Fibroblast of skin of left biceps (primary cell): Measurements from ENCODE around the gene ARID5B.
A peak's percentile ranks its signal among the peaks of the same experiment; 100 is the strongest.

Experiments used
- DNase-seq, 2 experiments: peaks; one replicate each; pipeline ENCODE4 v3.0.0-alpha.2; 2013; ENCODE audit warnings: low read depth in 2 of 2

The ARID5B gene

GRCh38 chr10:62072901-62073300 lies 171.4 kb downstream of the ARID5B start:
- DNase-seq, result no peak

GRCh38 chr10:62073429-62073828 lies 171.9 kb downstream of the ARID5B start:
- DNase-seq, result no peak

DNA sequence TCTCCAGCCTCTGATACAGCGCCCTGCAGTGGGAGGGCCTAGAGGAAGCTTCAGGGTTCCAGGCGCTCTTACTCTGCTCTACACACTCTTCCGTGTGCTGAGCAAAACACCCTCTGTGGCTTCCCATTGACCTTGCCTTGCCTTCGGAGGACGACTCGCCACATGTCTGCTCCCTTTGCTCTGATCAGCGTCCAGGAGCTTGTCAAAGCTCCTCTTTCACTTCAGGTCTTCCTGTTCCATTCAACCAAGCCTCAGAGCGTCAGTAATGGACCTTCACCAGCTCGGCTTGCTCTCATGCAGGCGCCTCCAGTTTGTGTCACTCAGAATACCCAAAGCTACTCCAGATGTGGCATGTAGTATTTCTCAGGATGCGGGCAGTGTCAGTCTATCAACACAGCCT lies 173.9 kb downstream of the ARID5B start:
- no peak for DNase-seq

- no peak for DNase-seq
Measured at GRCh38 chr10:62075912-62076311, 174.4 kb downstream of the ARID5B start.

DNA sequence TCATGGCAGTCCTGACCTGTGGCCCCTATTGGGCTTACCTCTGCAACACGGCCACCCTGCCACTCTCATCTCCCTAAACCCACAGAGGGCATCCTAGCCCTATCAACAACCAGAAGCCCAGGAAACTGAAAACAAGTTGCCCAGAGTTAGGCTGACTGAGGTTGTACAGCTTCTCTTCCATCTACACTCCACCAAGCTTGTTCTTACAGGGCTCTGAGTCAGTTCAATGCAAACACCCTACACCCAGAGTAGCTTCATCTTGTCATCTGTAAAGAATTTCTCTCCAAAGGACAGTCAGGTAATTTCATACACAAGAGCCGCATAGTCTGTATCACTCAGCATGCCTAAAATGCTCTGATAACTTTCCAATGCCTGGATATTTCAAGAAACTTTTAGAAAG lies 175.4 kb downstream of the ARID5B start:
- no peak for DNase-seq

DNA sequence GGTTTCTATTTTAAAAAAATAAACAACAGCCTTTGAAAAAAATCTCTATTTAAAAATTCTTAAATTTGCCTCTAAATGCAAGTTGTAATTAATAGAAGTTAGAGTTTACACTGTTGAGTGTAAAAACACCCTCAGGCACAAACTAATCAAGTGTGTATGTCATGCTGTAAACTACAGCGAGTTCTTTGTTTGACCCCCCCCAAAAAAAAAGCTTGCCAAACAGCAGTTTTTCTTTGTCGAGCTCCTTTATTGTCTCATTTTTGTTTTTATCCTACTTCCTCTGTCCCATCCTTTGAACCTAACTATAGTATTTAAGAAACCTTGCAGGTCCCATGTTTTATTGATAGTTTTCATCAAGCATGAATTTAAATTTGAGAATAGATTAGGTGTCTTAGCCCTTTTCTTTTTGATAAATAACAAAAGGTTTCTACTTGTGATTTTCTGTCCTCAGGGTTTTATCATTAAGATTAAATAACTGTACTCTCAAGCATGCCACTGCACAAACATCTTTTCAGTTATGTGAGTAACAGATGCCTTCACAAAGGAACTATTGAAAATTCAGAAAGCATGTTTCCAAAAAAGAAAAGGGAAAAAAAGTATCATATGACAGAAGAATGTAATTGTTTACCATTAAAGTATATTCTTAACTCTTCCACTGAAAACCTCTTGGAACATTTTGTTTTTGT lies 176.0 kb downstream of the ARID5B start:
- DNase-seq, result no peak

GRCh38 chr10:62079885-62080559 lies 178.5 kb downstream of the ARID5B start:
- no peak for DNase-seq

DNA sequence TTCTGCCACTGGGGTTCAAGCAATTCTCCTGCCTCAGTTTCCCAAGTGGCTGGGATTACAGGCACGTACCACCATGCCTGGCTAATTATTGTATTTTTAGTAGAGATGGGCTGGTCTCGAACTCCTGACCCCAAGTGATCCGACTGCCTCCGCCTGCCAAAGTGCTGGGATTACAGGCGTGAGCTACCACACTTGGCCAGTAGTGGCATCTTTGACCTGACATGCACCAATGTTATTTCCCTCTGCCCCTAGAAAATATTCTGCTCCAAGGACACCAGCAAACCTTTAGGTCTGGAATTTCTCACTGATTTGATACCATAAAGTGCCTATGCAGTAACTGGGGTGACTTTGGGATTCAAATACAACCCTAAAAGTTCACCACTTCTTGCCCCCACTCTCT lies 179.4 kb downstream of the ARID5B start:
- no peak for DNase-seq

GRCh38 chr10:62081341-62082270 lies 180.1 kb downstream of the ARID5B start:
- no peak for DNase-seq

GRCh38 chr10:62082271-62082656 lies 180.8 kb downstream of the ARID5B start:
- DNase-seq, result no peak

DNA sequence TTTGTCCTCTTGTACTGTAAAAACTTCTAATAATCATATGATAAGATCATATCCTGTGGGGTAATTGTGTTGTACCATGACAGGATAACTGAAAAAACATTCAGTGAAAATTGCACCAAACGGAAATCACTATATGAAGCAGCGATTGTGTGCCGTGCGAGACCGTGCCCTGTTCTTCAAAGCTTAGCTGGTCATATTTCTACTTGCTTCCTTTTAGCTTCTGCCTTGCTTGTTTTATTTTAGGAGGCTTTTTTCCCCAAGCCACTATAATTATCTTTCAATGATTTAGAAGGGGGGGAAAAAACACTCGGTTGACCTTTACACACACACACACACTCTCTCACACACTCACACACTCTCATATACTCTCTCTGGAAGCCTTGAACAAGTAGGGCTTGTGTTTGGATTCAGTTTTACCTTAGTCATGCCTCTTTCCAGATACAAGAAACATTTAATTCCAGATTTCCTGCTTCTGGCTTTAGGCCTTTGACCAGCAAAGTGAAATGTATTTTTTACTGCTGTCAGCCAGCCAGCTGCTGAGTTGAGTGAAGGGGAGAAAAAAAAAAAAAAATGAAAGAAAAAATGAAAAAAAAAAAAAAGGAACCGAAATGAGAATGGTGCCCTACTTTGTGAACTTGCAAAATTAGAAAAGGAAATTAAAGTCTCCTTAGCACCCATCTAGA lies 181.4 kb downstream of the ARID5B start:
- no peak for DNase-seq

GRCh38 chr10:62083412-62084267 lies 182.1 kb downstream of the ARID5B start:
- peak in 1 of 2 experiments; percentile 71 for DNase-seq

DNA sequence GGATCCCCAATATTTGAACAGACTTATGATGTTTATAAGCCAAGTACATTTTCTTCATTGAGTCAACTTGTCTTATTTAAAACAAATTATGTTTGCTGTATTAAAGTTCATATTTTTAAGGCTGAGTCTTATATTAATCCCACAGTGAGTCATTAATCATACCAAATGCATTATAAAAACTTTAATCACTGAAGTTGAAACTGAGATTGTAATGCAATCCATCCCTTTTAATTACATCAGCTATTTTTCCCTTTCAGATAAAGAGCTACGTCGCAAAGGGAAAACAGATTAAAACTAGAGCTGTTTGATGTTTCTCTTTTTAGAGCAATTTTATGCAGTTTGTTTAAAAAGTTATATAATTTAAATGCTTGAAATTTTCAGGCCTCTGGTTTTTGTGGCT lies 183.0 kb downstream of the ARID5B start:
- no peak for DNase-seq

- no peak for DNase-seq
Measured at GRCh38 chr10:62085404-62085803, 183.9 kb downstream of the ARID5B start.

GRCh38 chr10:62085821-62086220 lies 184.3 kb downstream of the ARID5B start:
- DNase-seq, result no peak

DNA sequence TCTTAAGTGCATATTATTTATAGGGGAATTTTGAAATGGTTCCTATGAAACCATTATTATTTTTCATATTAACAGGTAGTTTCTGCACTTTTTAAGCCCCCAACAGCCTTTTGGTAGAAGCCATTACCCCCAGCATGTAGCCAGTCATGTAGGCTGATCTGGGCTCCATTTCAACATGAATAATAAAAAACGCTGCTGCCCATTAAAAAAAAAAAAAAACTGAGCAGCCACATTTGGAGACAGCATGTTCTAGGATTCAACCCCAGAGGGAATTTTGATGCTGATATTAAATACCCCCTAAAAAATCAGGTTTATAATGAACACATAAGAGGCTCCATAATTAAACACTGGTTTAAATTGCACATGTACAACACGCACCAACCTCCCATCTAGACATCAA lies 185.8 kb downstream of the ARID5B start:
- no peak for DNase-seq

DNA sequence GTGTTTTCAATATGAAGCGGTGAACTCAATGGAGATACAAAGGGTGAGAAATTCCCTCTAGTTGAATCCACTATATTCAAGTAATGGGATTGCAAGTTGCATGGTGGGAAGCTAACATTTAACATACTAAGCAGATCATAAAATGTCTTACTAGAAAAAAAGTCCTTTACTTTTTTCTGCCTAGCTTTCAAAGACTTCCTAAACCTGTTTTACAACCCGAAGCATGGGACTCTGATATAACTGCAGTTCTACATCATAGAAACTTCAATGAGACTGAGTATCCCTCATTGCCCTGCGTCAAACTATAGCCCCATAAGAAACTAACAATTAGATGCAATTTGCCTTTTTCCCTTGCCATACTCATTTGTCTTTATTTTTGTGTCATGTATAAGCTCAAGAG lies 187.3 kb downstream of the ARID5B start:
- no peak for DNase-seq

GRCh38 chr10:62092301-62093030 lies 191.0 kb downstream of the ARID5B start:
- DNase-seq, result no peak

GRCh38 chr10:62093863-62094291 lies 192.4 kb downstream of the ARID5B start:
- peak; percentile 78 to 85 for DNase-seq
